Measurements from ENCODE around the gene VAV3.

GRCh38 chr1:107525145-107525544 lies 439.8 kb downstream of the VAV3 start:
- TF ChIP-seq CTCF (IDR thresholded peaks at IDR 0.05; ENCODE audit: low read depth, low read length, poor library complexity, severe bottlenecking) (no peak), EZH2phosphoT487 (IDR thresholded peaks at IDR 0.05; ENCODE audit: borderline replicate concordance, low read length) (no peak)
